Measurements from ENCODE around the gene PRR5L.

PRR5L gene

DNA sequence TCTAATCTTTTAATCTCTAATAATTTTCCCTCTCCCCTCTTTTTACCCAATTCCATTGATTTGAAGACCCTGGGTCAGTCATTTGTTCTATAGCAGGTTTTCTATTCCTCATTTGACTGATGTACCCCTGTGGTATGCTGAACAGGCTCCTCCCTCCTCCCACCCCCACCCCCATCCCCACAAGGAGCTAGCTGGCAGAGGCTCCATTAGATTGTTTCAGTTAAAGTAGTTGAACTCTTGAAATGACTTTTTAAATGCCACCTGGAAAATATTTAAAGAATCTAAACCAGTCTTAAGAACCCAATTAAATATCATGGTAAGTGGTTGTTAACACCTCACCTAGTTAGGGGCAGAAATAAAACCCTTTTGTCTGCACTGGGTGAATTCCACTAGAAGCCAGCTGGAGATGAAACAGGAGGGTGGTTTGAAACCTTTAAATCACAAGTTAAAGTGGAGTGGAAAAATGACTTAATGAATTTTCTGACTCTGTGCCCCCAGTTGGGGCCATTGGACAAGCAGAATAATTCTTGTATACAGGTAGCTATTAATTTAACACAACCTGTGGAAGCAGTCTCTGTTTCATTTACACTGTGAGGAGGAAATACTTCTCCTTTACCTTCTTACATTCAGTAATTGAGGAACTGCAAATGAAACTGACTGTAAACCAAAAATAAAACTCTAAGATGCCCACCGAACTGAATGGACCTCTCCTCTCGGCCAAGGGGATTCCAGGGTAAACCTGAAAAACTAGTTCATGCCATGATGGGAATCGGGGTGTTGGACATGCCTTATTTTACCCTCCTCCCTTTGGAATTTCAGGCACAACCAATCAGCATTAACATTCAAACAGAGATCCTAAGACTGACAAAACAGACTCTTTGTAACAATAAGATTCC lies 30.7 kb downstream of the PRR5L start:
- DNase-seq (ENCODE audit: low read depth), result no peak

DNA sequence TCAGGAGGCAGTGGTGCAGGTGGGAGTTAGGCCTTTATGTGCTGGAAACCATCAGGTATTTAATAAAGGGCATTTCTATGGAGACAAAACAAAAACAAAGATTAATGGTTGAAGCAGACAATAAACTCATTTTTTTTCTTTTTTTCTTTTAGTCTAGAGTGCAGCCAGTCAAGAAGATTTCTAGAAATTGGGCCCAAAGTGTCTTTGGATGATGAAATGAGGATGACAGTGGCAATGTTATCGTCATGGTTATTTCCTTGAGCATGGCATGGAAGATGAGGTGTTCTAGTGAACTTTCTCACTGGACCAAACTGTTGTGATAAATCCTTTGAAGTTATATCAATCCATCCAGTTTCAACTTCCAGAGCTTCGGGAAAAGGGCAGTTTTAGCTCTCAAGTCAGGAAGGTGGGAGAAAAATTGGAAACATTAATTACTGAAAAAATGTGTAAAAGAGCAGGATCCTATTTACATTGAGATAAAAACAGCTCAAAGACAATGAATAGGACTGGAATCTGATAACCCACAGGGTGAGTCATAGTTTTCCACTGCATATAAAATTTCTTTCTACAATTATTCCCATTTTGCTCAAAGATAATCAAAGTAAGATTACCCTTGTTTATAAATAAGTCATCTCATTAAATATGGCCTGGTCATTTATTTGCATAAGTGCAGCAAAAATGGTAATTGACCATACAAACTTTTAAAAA lies 33.0 kb downstream of the PRR5L start:
- DNase-seq (ENCODE audit: low read depth), result no peak

- no peak for DNase-seq (ENCODE audit: low read depth)
Observed at GRCh38 chr11:36330411-36330810, 34.3 kb downstream of the PRR5L start.

GRCh38 chr11:36333468-36333867 lies 37.4 kb downstream of the PRR5L start:
- no peak for DNase-seq (ENCODE audit: low read depth)

GRCh38 chr11:36333897-36334296 lies 37.8 kb downstream of the PRR5L start:
- DNase-seq (ENCODE audit: low read depth), result no peak

DNA sequence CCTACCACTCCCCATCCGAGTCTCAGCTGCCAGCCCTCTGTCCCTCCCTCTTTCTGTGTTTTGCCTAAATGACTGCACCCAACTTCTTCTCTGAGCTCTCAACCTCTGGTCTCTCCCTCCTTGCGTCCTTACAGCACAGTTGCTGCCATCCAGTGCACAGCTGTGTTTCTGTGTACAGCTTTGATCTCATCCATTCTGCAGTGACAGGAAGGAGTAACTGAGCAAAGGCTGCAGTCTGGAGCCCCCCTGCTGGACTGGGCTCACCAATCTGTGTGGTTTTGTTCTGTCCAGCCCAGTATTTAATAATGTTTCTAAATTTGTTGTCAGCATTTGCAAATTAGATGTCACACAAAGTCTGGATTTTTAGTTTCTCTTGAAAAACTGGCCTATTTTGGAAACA lies 43.8 kb downstream of the PRR5L start:
- no peak for DNase-seq (ENCODE audit: low read depth)

GRCh38 chr11:36340897-36341296 lies 44.8 kb downstream of the PRR5L start:
- no peak for DNase-seq (ENCODE audit: low read depth)

DNA sequence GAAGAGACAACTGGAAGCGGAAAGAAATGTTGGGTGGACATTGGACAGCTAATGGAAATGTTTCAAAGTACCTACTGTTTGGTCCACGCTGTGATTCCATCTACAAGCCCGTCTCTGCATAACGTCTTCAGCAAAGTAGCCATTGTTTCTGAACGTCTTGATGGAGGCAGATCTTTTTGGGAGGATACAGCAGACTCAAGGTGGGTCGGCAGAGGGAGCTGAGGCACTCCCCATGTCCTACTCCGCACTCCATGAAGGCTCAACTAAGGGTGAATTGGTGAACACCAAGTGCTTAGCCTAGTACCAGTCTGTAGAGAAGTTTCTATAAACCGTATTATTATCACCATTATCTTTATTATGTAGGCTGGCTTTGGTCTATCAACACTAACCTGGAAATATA lies 45.8 kb downstream of the PRR5L start:
- DNase-seq (ENCODE audit: low read depth), result no peak

DNA sequence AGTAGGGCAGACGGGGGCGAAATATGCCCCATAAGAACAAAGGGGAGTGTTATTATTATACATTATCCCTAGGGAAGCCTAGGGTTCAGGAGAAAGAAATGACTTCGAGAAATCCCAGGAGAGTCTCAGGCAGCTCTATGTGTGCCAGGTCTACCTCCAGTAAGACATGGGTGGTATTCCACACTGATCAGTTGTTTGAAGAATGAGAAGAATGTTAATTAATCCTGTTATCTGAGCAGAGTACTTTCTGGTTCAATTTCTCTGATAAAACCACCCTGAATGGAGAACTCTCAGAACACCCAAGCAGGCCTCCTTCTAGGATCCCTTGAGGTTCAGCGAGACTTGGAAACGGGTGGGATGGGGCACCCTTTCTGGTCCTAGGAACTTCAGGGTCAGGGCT lies 46.2 kb downstream of the PRR5L start:
- DNase-seq (ENCODE audit: low read depth), result no peak

DNA sequence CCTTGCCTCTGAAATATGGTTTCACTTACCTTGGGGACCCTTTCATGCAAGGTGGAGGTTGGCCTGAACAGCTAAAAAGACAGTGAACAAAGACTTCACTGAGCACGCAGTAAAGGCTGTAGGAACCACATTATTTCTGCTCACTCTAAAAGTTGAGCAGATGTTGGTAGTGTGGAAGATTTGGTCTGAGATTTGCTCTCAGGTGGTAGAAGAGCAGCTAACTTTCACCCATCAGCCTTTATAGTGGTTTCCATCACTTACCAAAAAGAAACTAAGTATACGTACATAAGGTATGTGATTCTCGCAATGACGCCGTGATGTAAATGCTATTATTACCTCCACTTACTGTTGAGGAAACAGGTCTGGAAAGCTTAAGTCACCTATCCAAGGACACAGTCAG lies 47.3 kb downstream of the PRR5L start:
- no peak for DNase-seq (ENCODE audit: low read depth)

DNA sequence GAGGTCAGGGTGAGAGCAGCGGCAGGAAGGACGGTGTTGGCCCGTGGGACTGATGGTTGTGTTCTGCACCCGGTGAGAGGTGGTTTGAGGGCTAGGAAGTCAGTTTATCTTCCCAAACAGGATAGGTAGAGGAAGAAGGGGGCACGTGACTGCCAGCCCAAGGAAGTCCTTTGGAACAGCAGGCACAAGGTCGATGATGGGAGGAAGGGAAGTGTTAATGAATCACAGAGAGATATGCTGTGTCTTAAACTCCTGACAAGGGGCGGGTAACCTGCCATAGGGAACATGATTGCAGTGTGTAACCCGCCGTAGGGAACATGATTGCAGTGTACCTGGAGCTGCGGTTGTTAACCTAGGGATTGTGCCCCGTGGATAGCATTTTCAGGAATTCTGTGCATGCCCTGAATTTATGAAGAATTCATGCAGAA lies 49.0 kb downstream of the PRR5L start:
- no peak for DNase-seq (ENCODE audit: low read depth)

- DNase-seq (ENCODE audit: low read depth), result no peak
Observed at GRCh38 chr11:36345535-36346141, 49.5 kb downstream of the PRR5L start.

DNA sequence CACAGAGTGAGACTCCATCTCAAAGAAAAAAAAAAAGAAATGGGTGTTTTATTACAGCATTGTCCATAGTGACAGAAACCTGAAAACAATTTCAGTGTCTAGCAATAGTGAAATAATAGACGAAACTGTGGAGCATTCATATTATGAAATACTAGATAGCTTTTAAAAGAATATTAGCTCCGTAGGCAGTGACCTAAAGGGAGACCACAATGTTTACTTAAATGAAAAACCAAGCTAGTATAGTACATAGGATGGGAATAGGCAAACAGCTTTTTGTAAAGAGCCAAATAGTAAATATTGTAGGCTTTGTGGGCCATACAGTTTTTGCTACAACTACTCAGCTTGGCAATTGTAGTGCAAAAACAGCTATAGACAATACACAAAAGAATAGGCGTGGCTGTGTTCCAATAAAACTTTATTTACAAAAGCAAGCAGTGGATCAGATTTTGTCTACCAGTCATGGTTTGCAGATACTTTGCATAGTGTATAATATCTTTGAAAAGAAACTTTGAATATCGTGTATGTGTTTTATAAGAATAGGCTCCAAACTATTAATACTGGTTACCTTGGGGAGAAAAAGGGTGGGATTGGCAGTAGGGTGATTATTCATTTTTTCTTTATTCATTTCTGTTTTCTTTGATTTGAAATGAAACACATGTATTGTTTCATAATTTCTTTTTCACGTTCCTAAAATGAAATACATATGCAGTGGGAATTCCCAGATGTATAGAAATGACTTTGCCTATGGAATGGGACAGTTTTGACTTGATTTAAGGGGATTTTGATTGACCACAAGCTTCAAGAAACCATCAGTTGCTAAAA lies 50.7 kb downstream of the PRR5L start:
- no peak for DNase-seq (ENCODE audit: low read depth)

GRCh38 chr11:36347384-36347906 lies 51.4 kb downstream of the PRR5L start:
- DNase-seq (ENCODE audit: low read depth), result no peak

- no peak for DNase-seq (ENCODE audit: low read depth)
Observed at GRCh38 chr11:36349351-36350136, 53.5 kb downstream of the PRR5L start.

- no peak for DNase-seq (ENCODE audit: low read depth)
Observed at GRCh38 chr11:36350137-36350513, 54.0 kb downstream of the PRR5L start.

- DNase-seq (ENCODE audit: low read depth), result peak; percentile 17
Observed at GRCh38 chr11:36352922-36353321, 56.8 kb downstream of the PRR5L start.

- no peak for DNase-seq (ENCODE audit: low read depth)
Observed at GRCh38 chr11:36354221-36355003, 58.3 kb downstream of the PRR5L start.

DNA sequence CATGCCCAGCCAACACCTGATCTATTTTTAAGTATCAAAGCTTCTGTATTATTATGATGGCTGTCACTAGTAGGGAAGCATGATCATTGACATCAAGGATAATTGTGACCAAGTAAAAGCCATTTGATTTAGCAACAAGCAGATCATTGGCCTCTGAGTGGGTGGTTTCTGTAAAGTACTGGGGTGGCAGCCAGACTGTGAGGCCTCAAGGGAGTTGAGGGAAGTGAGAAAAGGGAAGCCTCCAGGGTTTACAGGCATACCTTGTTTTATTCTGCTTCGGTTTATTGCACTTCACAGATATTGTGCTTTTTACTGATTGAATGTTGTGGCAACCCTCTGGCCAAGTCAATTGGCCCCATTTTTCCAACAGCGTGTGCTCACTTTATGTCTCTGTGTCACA lies 60.1 kb downstream of the PRR5L start:
- no peak for DNase-seq (ENCODE audit: low read depth)

DNA sequence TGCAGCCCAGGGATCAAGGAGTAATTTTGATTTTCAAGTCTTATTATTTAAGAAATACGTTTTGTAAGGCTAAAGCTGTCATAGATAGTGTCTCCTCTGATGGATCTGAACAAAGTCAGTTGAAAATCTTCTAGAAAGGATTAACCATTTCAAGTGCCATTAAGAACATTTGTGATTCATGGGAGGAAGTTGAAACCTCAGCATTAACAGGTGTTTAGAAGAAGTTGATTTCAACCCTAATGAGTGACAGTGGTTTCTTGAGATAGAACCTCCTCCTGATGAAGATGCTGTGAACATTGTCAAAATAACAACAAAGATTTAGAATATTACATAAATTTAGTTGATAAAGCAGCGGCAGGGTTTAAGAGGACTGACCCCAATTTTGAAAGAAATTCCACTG lies 61.7 kb downstream of the PRR5L start:
- no peak for DNase-seq (ENCODE audit: low read depth)
